Measurements from ENCODE around the gene SLC16A1.
"Not testable (repeated sequence)": the region's sequence is repeated elsewhere in the genome, so short reads cannot be mapped to it uniquely, and the experiment has no call there.

Gene SLC16A1

GRCh38 chr1:112955773-112956543 lies at the start of gene SLC16A1:
SLC16A1 (minus strand) TSS chr1:112956196; CDS start chr1:112929308, 26,888 bp downstream.
- in situ Hi-C loops (cut with HindIII; ENCODE audit: low pct_ligation_motif_present, low pct_unique_long_range_greater_than_20kb, low sequenced_read_pairs): no loop called here

GRCh38 chr1:113003751-113004690 lies 48.0 kb upstream of the SLC16A1 start:
- in situ Hi-C loops (cut with HindIII; ENCODE audit: low pct_ligation_motif_present, low pct_unique_long_range_greater_than_20kb, low sequenced_read_pairs): no loop called here

More at GRCh38 chr1:112955773-112956543, at the start of gene SLC16A1:
- peak; percentile 89 for DNase-seq

GRCh38 chr1:113002297-113002696 lies 46.3 kb upstream of the SLC16A1 start:
- in situ Hi-C loops (cut with HindIII; ENCODE audit: low pct_ligation_motif_present, low pct_unique_long_range_greater_than_20kb, low sequenced_read_pairs): no loop called here
- no peak for DNase-seq

More at GRCh38 chr1:113003751-113004690, 48.0 kb upstream of the SLC16A1 start:
- DNase-seq: no peak

GRCh38 chr1:112998592-112999235 lies 42.7 kb upstream of the SLC16A1 start:
- in situ Hi-C loops (cut with HindIII; ENCODE audit: low pct_ligation_motif_present, low pct_unique_long_range_greater_than_20kb, low sequenced_read_pairs): no loop called here
- DNase-seq: no peak

GRCh38 chr1:112997781-112998180 lies 41.8 kb upstream of the SLC16A1 start:
- no peak for DNase-seq
- in situ Hi-C loops (cut with HindIII; ENCODE audit: low pct_ligation_motif_present, low pct_unique_long_range_greater_than_20kb, low sequenced_read_pairs): no loop called here

- in situ Hi-C loops (cut with HindIII; ENCODE audit: low pct_ligation_motif_present, low pct_unique_long_range_greater_than_20kb, low sequenced_read_pairs): no loop called here
- no peak for DNase-seq
Observed at GRCh38 chr1:112995890-112996289, 39.9 kb upstream of the SLC16A1 start.

GRCh38 chr1:112995021-112995420 lies 39.0 kb upstream of the SLC16A1 start:
- DNase-seq; in situ Hi-C loops (cut with HindIII; ENCODE audit: low pct_ligation_motif_present, low pct_unique_long_range_greater_than_20kb, low sequenced_read_pairs): not testable (repeated sequence)

GRCh38 chr1:112992780-112993179 lies 36.8 kb upstream of the SLC16A1 start:
- no peak for DNase-seq
- in situ Hi-C loops (cut with HindIII; ENCODE audit: low pct_ligation_motif_present, low pct_unique_long_range_greater_than_20kb, low sequenced_read_pairs): no loop called here

- DNase-seq: no peak
- in situ Hi-C loops (cut with HindIII; ENCODE audit: low pct_ligation_motif_present, low pct_unique_long_range_greater_than_20kb, low sequenced_read_pairs): no loop called here
Observed at GRCh38 chr1:112991402-112992120, 35.6 kb upstream of the SLC16A1 start.

GRCh38 chr1:112990271-112990670 lies 34.3 kb upstream of the SLC16A1 start:
- in situ Hi-C loops (cut with HindIII; ENCODE audit: low pct_ligation_motif_present, low pct_unique_long_range_greater_than_20kb, low sequenced_read_pairs): no loop called here

GRCh38 chr1:112988367-112988766 lies 32.4 kb upstream of the SLC16A1 start:
- DNase-seq: no peak
- in situ Hi-C loops (cut with HindIII; ENCODE audit: low pct_ligation_motif_present, low pct_unique_long_range_greater_than_20kb, low sequenced_read_pairs): no loop called here

More at GRCh38 chr1:112990271-112990670, 34.3 kb upstream of the SLC16A1 start:
- DNase-seq: no peak

GRCh38 chr1:112985123-112985522 lies 29.1 kb upstream of the SLC16A1 start:
- in situ Hi-C loops (cut with HindIII; ENCODE audit: low pct_ligation_motif_present, low pct_unique_long_range_greater_than_20kb, low sequenced_read_pairs): no loop called here
- DNase-seq: no peak

GRCh38 chr1:112983537-112984131 lies 27.6 kb upstream of the SLC16A1 start:
- in situ Hi-C loops (cut with HindIII; ENCODE audit: low pct_ligation_motif_present, low pct_unique_long_range_greater_than_20kb, low sequenced_read_pairs): no loop called here

GRCh38 chr1:112982853-112983536 lies 27.0 kb upstream of the SLC16A1 start:
- DNase-seq: no peak
- in situ Hi-C loops (cut with HindIII; ENCODE audit: low pct_ligation_motif_present, low pct_unique_long_range_greater_than_20kb, low sequenced_read_pairs): no loop called here

More at GRCh38 chr1:112983537-112984131, 27.6 kb upstream of the SLC16A1 start:
- DNase-seq: no peak

- in situ Hi-C loops (cut with HindIII; ENCODE audit: low pct_ligation_motif_present, low pct_unique_long_range_greater_than_20kb, low sequenced_read_pairs): no loop called here
- DNase-seq: no peak
Observed at GRCh38 chr1:112982328-112982727, 26.3 kb upstream of the SLC16A1 start.

GRCh38 chr1:112981834-112982233 lies 25.8 kb upstream of the SLC16A1 start:
- DNase-seq; in situ Hi-C loops (cut with HindIII; ENCODE audit: low pct_ligation_motif_present, low pct_unique_long_range_greater_than_20kb, low sequenced_read_pairs): not testable (repeated sequence)

- in situ Hi-C loops (cut with HindIII; ENCODE audit: low pct_ligation_motif_present, low pct_unique_long_range_greater_than_20kb, low sequenced_read_pairs): no loop called here
- DNase-seq: no peak
Observed at GRCh38 chr1:112981426-112981825, 25.4 kb upstream of the SLC16A1 start.
